ENCODE measurements around the gene ACOXL.

The ACOXL gene

GRCh38 chr2:110828330-110828729, 96.0 kb downstream of the ACOXL start:
- DNase-seq (ENCODE audit: low read depth, low spot score), result no peak

GRCh38 chr2:110829413-110830146, 97.2 kb downstream of the ACOXL start:
- no peak for DNase-seq (ENCODE audit: low read depth, low spot score)

- no peak for DNase-seq (ENCODE audit: low read depth, low spot score)
These were observed 100.4 kb downstream of the ACOXL start for GRCh38 chr2:110832740-110833139.

- DNase-seq (ENCODE audit: low read depth, low spot score), result no peak
These were observed 101.9 kb downstream of the ACOXL start for GRCh38 chr2:110834134-110834827.

GRCh38 chr2:110836671-110837070, 104.3 kb downstream of the ACOXL start:
- DNase-seq (ENCODE audit: low read depth, low spot score), result no peak

GRCh38 chr2:110837446-110838409, 105.4 kb downstream of the ACOXL start:
- no peak for DNase-seq (ENCODE audit: low read depth, low spot score)

GRCh38 chr2:110838657-110839384, 106.4 kb downstream of the ACOXL start:
- DNase-seq (ENCODE audit: low read depth, low spot score), result no peak

GRCh38 chr2:110840508-110840907, 108.1 kb downstream of the ACOXL start:
- DNase-seq (ENCODE audit: low read depth, low spot score), result no peak

DNA sequence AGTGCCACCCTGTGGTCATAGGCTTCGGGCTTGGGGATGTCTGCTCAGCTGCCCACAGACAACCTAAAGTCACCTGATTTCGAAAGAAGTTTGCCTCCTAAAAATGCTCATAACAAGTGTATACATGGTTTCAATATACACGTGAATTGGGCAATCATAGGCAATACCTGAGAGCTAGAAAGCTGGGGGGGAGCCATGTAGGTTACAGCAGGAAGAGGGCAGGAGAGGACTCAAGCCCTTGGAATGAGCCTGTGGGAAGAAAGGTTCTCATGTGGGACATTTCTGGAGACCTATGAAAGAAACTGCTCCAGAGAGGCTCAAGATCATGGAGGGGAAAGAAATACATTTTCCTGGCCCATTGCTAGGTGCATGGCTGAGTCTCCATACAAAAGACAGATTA, 109.7 kb downstream of the ACOXL start:
- no peak for DNase-seq (ENCODE audit: low read depth, low spot score)

- no peak for DNase-seq (ENCODE audit: low read depth, low spot score)
These were observed 111.1 kb downstream of the ACOXL start for GRCh38 chr2:110843496-110843895.

DNA sequence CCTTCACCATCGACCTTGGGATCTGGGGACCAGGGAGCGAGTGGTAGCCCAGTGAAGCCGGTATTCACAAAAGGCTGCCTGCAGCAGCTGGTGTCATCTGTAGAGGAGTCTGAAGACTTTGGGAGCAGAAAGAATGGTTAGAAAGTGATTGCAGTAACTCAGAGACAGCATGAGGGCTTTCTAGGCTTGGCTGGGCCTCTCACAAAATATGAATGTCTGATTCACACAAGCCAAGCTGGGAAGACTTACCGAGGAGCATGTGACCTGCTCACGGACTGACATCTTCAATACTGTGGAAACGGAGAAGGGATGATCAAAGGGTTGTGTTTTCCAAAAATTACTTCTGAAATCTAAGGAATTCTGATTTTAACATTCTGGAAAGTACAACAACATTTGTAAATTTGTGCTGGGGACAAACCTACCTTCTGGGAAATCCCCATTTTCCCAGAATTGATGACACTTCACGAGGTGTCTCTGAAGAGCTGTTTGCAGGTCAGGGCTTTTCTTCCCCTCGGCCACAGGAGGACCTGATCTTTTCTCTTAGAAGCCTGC, 111.7 kb downstream of the ACOXL start:
- no peak for DNase-seq (ENCODE audit: low read depth, low spot score)

GRCh38 chr2:110847651-110848050, 115.3 kb downstream of the ACOXL start:
- DNase-seq (ENCODE audit: low read depth, low spot score), result no peak

DNA sequence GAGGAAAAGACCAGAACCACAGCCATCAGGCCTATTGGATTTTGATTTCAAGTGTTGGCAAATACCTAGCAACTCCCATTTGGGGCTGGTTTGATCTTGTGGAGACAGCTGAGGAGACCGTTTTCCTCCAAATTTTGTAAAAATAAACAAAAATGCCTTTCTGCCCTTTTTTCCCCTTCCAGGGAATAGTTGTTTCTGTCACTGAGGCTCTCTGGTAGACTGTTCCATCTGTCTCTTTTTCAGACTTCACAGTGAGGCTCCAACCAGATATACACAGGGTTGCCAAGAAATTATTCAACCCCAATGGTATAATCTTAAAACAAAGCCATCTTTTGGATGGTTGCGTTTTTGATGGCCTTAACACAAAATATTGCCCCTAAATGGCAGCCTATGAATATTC, 115.7 kb downstream of the ACOXL start:
- DNase-seq (ENCODE audit: low read depth, low spot score), result no peak

GRCh38 chr2:110848519-110849030, 116.2 kb downstream of the ACOXL start:
- DNase-seq (ENCODE audit: low read depth, low spot score), result no peak

- no peak for DNase-seq (ENCODE audit: low read depth, low spot score)
These were observed 119.2 kb downstream of the ACOXL start for GRCh38 chr2:110851531-110851930.

DNA sequence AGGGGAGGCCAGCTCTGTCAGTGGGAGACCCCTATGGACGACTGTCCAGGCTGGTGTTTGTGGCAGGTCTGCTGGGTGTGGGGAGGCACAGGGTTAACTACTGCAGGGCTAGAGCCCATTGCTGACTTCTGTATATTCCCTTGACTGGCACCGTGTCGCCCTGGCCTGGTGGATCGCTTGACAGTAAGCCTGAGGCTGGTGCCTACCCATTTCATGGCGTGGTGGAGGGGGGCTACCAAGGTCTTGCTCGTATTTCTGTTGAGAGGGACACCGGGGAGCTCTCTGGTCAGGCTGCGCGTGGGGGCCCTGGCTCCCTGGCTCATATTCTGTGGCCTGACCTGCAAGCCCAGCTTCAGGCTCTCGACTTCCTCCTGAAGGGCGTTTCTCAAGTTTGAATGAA, 119.7 kb downstream of the ACOXL start:
- no peak for DNase-seq (ENCODE audit: low read depth, low spot score)

GRCh38 chr2:110852541-110853263, 120.3 kb downstream of the ACOXL start:
- DNase-seq (ENCODE audit: low read depth, low spot score), result no peak

- no peak for DNase-seq (ENCODE audit: low read depth, low spot score)
These were observed 121.1 kb downstream of the ACOXL start for GRCh38 chr2:110853516-110853915.

DNA sequence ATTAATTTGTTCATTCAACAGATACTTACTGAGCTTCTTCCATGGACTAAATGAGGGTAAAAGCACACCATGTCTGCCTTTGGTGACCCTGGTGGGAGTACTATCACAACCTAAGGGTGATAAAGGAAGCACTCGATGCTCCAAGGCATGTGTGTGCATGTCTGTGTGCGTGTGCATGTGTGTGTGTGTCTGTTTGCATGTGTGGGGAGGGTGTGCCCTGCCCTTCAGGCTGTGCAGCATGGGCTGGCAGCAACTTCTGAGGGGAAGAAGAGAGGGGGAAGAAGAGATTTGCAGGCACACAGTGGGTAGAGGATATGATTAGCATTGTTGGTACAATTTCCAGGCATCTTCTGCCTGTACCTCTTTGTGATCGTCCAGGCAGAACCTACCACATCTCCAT, 121.6 kb downstream of the ACOXL start:
- no peak for DNase-seq (ENCODE audit: low read depth, low spot score)

GRCh38 chr2:110854355-110855081, 122.1 kb downstream of the ACOXL start:
- no peak for DNase-seq (ENCODE audit: low read depth, low spot score)

Measured in brain pericyte (primary cell).